ENCODE results near the gene DCAF11.

DCAF11 gene

GRCh38 chr14:24145690-24146452, 31.3 kb downstream of the DCAF11 start (continued):
- TF ChIP-seq ZNF645 (tag by site-specific recombination; IDR thresholded peaks at IDR 0.05): no peak
- TF ChIP-seq ZNF768 (tag by site-specific recombination; IDR thresholded peaks at IDR 0.05): no peak
- peak; percentile 79 for TF ChIP-seq ZNF600 (tag by site-specific recombination; IDR thresholded peaks at IDR 0.05)
- no peak for TF ChIP-seq ZNF473 (tag by site-specific recombination; IDR thresholded peaks at IDR 0.05)
- no peak for TF ChIP-seq ZNF223 (tag by site-specific recombination; IDR thresholded peaks at IDR 0.05)
- TF ChIP-seq GFI1B (tag by site-specific recombination; IDR thresholded peaks at IDR 0.05): no peak
- 0 out of 2 replicates have a peak, but pooled peaks have one; percentile 73 for TF ChIP-seq PRDM1 (tag by site-specific recombination; IDR thresholded peaks at IDR 0.05)
- TF ChIP-seq ZFP41 (tag by site-specific recombination; IDR thresholded peaks at IDR 0.05; ENCODE audit: borderline replicate concordance): no peak
- TF ChIP-seq ZFHX2 (tag by site-specific recombination; conservative IDR thresholded peaks at IDR 0.05): no peak
- no peak for TF ChIP-seq ZNF416 (tag by site-specific recombination; IDR thresholded peaks at IDR 0.05)

GRCh38 chr14:24146453-24146977, 31.9 kb downstream of the DCAF11 start, which contains the start of gene PSME2:
Gene PSME2, minus strand, starts transcription at chr14:24146610. Its CDS starts 29 bp downstream, at chr14:24146581.
- peaks cover 12 to 53% of the 10 kb centered on the region in 2 experiments for H3K36me3 ChIP-seq (ENCODE audit: control insufficient read depth in 2 of 2, insufficient read depth in 1 of 2, low read length in 2 of 2)
- H3K4me3 ChIP-seq (ENCODE audit: low read depth, low read length): peak within 1 kb of the TSS; percentile 91
- peak within 1 kb of the TSS; percentile 81; the same call in 1 of the 2 replicates for H3K27ac ChIP-seq (ENCODE audit: extremely low read depth, low read depth, low read length)
- no peaks in the 10 kb centered on the region for H3K9me3 ChIP-seq (ENCODE audit: control insufficient read depth, insufficient read depth, low read depth, low read length)
- ChIA-PET POLR2A (interaction anchor here (0.6 to 3.8 kb wide), 19 partner anchors 10 to 125 kb away, joined by 3 to 79 read pairs (median 7); partner anchors contain the start of genes CHMP4A, DCAF11, IPO4 and IRF9), CTCF (interaction anchor here (0.5 to 3.7 kb wide), 8 partner anchors 9 to 65 kb away, joined by 3 to 34 read pairs (median 4); partner anchors contain the start of gene IRF9)
- peaks cover 8% of the 10 kb centered on the region for H3K4me1 ChIP-seq (ENCODE audit: control insufficient read depth, insufficient read depth, low read length)
- TF ChIP-seq ZNF133 (tag by site-specific recombination; IDR thresholded peaks at IDR 0.05): no peak
- peak; percentile 76 for TF ChIP-seq HIC1 (tag by site-specific recombination; IDR thresholded peaks at IDR 0.05)
- 0 out of 2 replicates have a peak, but pooled peaks have one; percentile 17 for TF ChIP-seq KLF1 (tag by site-specific recombination; IDR thresholded peaks at IDR 0.05)
- no peak for TF ChIP-seq ZNF777 (tag by site-specific recombination; IDR thresholded peaks at IDR 0.05; ENCODE audit: borderline replicate concordance)
- TF ChIP-seq ZNF266 (tag by site-specific recombination; IDR thresholded peaks at IDR 0.05; ENCODE audit: low read depth): no peak
- peak; percentile 24; the same call in 1 of the 2 replicates for TF ChIP-seq ZBTB8A (tag by site-specific recombination; IDR thresholded peaks at IDR 0.05)
- TF ChIP-seq FEZF1 (tag by site-specific recombination; IDR thresholded peaks at IDR 0.05): peak; percentile 74
- peak; percentile 51; the same call in 1 of the 2 replicates for TF ChIP-seq ZFHX2 (tag by site-specific recombination; conservative IDR thresholded peaks at IDR 0.05)
- TF ChIP-seq ZNF341 (tag by site-specific recombination; IDR thresholded peaks at IDR 0.05; ENCODE audit: low read depth): peak; percentile 98
- TF ChIP-seq ZNF639 (tag by site-specific recombination; IDR thresholded peaks at IDR 0.05): no peak
- TF ChIP-seq PATZ1 (tag by site-specific recombination; IDR thresholded peaks at IDR 0.05): peak; percentile 99
- TF ChIP-seq ZNF2 (tag by site-specific recombination; IDR thresholded peaks at IDR 0.05): 0 out of 2 replicates have a peak, but pooled peaks have one; percentile 22
- TF ChIP-seq ZNF398 (tag by site-specific recombination; IDR thresholded peaks at IDR 0.05): peak; percentile 83
- peak; percentile 38 for TF ChIP-seq ZBTB26 (tag by site-specific recombination; optimal IDR thresholded peaks at IDR 0.05)
- peak; percentile 97 for TF ChIP-seq ZXDB (tag by site-specific recombination; IDR thresholded peaks at IDR 0.05)
- peak; percentile 75 for TF ChIP-seq SP2 (tag by site-specific recombination; IDR thresholded peaks at IDR 0.05)
- TF ChIP-seq KLF9 (tag by site-specific recombination; IDR thresholded peaks at IDR 0.05; ENCODE audit: low read depth): peak; percentile 67
